Endothelial cell (in vitro differentiated cells): ENCODE data around the gene NME4. TPM values are rescaled to one million over a fixed set of nuclear protein-coding genes. Genes with fewer than 3 reads are reported as not detected.
"Not testable (repeated sequence)": the region's sequence is repeated elsewhere in the genome, so short reads cannot be mapped to it uniquely, and the experiment has no call there.

Source experiments
- DNase-seq: peaks from one replicate; pipeline ENCODE4 v3.0.0; 2021; ENCODE audit warnings: low spot score
- H3K27ac Mint-ChIP-seq: one replicate; pipeline ENCODE4 v1.8.0; 2021; ENCODE audit warnings: mixed read lengths, inconsistent platforms; ENCODE audit not compliant: unreplicated experiment
- H3K27me3 Mint-ChIP-seq: one replicate; pipeline ENCODE4 v1.8.0; 2021; ENCODE audit warnings: mild to moderate bottlenecking, moderate library complexity, mixed read lengths, inconsistent platforms; ENCODE audit not compliant: unreplicated experiment
- H3K36me3 Mint-ChIP-seq: one replicate; pipeline ENCODE4 v1.8.0; 2021; ENCODE audit warnings: mild to moderate bottlenecking, low read depth, mixed read lengths, inconsistent platforms; ENCODE audit not compliant: unreplicated experiment
- H3K4me1 Mint-ChIP-seq: one replicate; pipeline ENCODE4 v1.8.0; 2021; ENCODE audit warnings: mild to moderate bottlenecking, mixed read lengths, inconsistent platforms; ENCODE audit not compliant: unreplicated experiment
- H3K4me3 Mint-ChIP-seq: one replicate; pipeline ENCODE4 v1.8.0; 2021; ENCODE audit warnings: mild to moderate bottlenecking, mixed read lengths, inconsistent platforms; ENCODE audit not compliant: unreplicated experiment
- H3K9me3 Mint-ChIP-seq: one replicate; pipeline ENCODE4 v1.8.0; 2021; ENCODE audit warnings: mixed read lengths, inconsistent platforms; ENCODE audit not compliant: unreplicated experiment
- total RNA-seq: library from RNA; stranded (reverse); fragmentation: NEBNext Ultra II Directional; extraction: Animal tissue kit (Norgen Biotek cat#: 25700); gene quantifications from one replicate; pipeline ENCODE4 v1.2.1, GENCODE V29; 2021; ENCODE audit not compliant: unreplicated experiment
- TF ChIP-seq, protein P1 (sequence below): fragments of 200-600 bp; sonication (generic); IDR thresholded peaks from one replicate; pipeline ENCODE4 v1.5.0; 2021; ENCODE audit warnings: antibody characterized with exemption; ENCODE audit not compliant: unreplicated experiment

The NME4 gene
- total RNA-seq, 1 donor from 2014 or later: 139 TPM

DNA sequence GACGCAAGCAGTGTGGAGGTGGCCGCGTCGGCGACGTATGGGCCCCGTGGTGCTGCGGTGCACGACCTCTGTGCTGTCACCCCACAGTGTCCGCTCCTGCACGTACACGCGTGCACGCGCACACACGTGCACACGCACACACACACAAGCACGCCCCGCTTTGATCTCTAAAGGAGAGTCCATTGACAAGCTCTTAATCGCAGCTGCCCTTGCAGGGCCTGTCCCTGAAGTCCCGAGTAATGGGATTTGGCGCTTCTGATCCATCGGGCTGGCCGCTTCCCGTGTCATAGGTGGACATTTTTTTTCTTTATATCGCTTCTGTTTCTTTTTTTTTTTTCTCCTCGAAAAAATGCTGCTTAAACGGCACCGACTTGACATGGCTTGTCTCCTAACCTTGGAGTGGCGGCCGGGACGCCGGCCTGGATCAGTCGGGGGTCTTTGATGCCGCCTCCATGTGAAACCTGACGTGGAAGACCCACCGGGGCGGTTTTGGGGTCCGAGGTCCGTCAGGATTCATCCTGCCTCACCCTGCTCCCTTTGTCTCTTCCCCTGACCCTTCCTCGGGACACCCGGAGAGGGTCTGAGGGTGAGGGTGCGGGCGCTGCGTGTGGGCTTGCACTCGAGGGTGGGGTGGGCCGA, 36.2 kb upstream of the NME4 start:
- TF ChIP-seq, protein P1, sequence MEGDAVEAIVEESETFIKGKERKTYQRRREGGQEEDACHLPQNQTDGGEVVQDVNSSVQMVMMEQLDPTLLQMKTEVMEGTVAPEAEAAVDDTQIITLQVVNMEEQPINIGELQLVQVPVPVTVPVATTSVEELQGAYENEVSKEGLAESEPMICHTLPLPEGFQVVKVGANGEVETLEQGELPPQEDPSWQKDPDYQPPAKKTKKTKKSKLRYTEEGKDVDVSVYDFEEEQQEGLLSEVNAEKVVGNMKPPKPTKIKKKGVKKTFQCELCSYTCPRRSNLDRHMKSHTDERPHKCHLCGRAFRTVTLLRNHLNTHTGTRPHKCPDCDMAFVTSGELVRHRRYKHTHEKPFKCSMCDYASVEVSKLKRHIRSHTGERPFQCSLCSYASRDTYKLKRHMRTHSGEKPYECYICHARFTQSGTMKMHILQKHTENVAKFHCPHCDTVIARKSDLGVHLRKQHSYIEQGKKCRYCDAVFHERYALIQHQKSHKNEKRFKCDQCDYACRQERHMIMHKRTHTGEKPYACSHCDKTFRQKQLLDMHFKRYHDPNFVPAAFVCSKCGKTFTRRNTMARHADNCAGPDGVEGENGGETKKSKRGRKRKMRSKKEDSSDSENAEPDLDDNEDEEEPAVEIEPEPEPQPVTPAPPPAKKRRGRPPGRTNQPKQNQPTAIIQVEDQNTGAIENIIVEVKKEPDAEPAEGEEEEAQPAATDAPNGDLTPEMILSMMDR: no peak
- no peak for DNase-seq
- Mint-ChIP-seq H3K27me3 (peaks cover 4% of the 10 kb centered on the region), H3K4me1 (no peaks in the 10 kb centered on the region), H3K36me3 (no peaks in the 10 kb centered on the region), H3K9me3 (no peaks in the 10 kb centered on the region), H3K4me3 (no peak overlapping the region), H3K27ac (no peak overlapping the region)

GRCh38 chr16:361341-361871, 35.6 kb upstream of the NME4 start:
- TF ChIP-seq, protein P1: no peak
- no peaks in the 10 kb centered on the region for H3K4me1 Mint-ChIP-seq
- H3K27ac Mint-ChIP-seq: no peak overlapping the region
- no peak for DNase-seq
- peaks cover 4% of the 10 kb centered on the region for H3K27me3 Mint-ChIP-seq
- H3K4me3 Mint-ChIP-seq: no peak overlapping the region
- H3K36me3 Mint-ChIP-seq: no peaks in the 10 kb centered on the region
- H3K9me3 Mint-ChIP-seq: no peaks in the 10 kb centered on the region

GRCh38 chr16:361872-362701, 34.9 kb upstream of the NME4 start:
- Mint-ChIP-seq H3K9me3 (no peaks in the 10 kb centered on the region), H3K4me3 (no peak overlapping the region), H3K36me3 (peaks cover 2% of the 10 kb centered on the region), H3K27ac (no peak overlapping the region), H3K27me3 (peaks cover 3% of the 10 kb centered on the region), H3K4me1 (no peaks in the 10 kb centered on the region)
- TF ChIP-seq, protein P1: no peak
- DNase-seq: peak; percentile 74

DNA sequence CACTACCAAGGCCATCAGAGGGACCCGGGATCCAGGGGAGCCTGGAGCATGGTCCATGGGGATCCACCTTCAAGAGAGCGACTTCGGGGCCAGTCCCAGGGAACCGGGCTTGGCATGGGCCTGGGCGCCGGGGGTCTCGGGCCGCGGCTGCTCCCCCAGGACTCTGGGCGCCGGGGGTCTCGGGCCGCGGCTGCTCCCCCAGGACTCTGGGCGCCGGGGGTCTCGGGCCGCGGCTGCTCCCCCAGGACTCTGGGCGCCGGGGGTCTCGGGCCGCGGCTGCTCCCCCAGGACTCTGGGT, 34.3 kb upstream of the NME4 start:
- not testable (repeated sequence) for DNase-seq, H3K27me3 Mint-ChIP-seq, H3K36me3 Mint-ChIP-seq

GRCh38 chr16:363110-363765, 33.8 kb upstream of the NME4 start:
- DNase-seq: no peak
- H3K9me3 Mint-ChIP-seq: no peaks in the 10 kb centered on the region
- H3K4me1 Mint-ChIP-seq: no peaks in the 10 kb centered on the region
- TF ChIP-seq, protein P1: no peak
- peaks cover 4% of the 10 kb centered on the region for H3K36me3 Mint-ChIP-seq
- H3K4me3 Mint-ChIP-seq: no peak overlapping the region
- peaks cover 3% of the 10 kb centered on the region for H3K27me3 Mint-ChIP-seq
- no peak overlapping the region for H3K27ac Mint-ChIP-seq

More for the DNA sequence above, 34.3 kb upstream of the NME4 start:
- not testable (repeated sequence) for H3K9me3 Mint-ChIP-seq, H3K4me1 Mint-ChIP-seq, H3K4me3 Mint-ChIP-seq, H3K27ac Mint-ChIP-seq
